HEK293 (cell line): Measurements from ENCODE around the gene NCAPG.

Experiments
- CTCF ChIA-PET: fragments of 350-600 bp; formaldehyde crosslinking; extraction: SDS; loops from one replicate; lab custom pipeline; 2021; ENCODE audit warnings: antibody characterized with exemption; lab: Yijun Ruan, JAX
- POLR2A ChIA-PET: fragments of 300-600 bp; formaldehyde crosslinking; extraction: SDS; loops from one replicate; lab custom pipeline; 2020; ENCODE audit warnings: antibody characterized with exemption, inconsistent platforms; lab: Yijun Ruan, JAX
- H3K27ac ChIP-seq: fragments of 200-500 bp; sonication (Bioruptor generic); 2 replicates; pipeline ENCODE4 v1.5.1; 2014; ENCODE audit warnings: low read depth, low read length, control low read depth, inconsistent platforms; ENCODE audit errors: extremely low read depth
- H3K36me3 ChIP-seq, 2 experiments: fragments of 200-500 bp in 1 of 2; sonication (Bioruptor generic) in 1 of 2; 1 replicate in 1 of 2; 2 replicates in 1 of 2; pipeline ENCODE4 v1.5.1; 2014 to 2017; ENCODE audit warnings: inconsistent platforms in 2 of 2, low read length in 2 of 2; ENCODE audit not compliant: control insufficient read depth in 2 of 2, insufficient read depth in 1 of 2
- H3K4me1 ChIP-seq: fragments of 200-500 bp; sonication (Bioruptor generic); 2 replicates; pipeline ENCODE4 v1.5.1; 2014; ENCODE audit warnings: mild to moderate bottlenecking, low read length, inconsistent platforms; ENCODE audit not compliant: control insufficient read depth, insufficient read depth
- H3K4me3 ChIP-seq: 2 replicates; pipeline ENCODE4 v1.5.1; 2011; ENCODE audit warnings: low read depth, mild to moderate bottlenecking, control low read depth, low read length, moderate library complexity
- H3K9me3 ChIP-seq: fragments of 200-500 bp; sonication (Bioruptor generic); 2 replicates; pipeline ENCODE4 v1.5.1; 2014; ENCODE audit warnings: low read depth, low read length, inconsistent platforms; ENCODE audit not compliant: control insufficient read depth, insufficient read depth
- EGR2 ChIP-seq: fragments of 450-650 bp; formaldehyde crosslinking; IDR thresholded peaks from 2 replicates; pipeline ENCODE4 v1.5.1; 2016; ENCODE audit warnings: low read depth, missing biosample characterization, missing genetic modification characterization
- HOXC10 ChIP-seq: sonication (generic); formaldehyde crosslinking; IDR thresholded peaks from 2 replicates; pipeline ENCODE4 v1.8.1; 2023; ENCODE audit warnings: mild to moderate bottlenecking, missing genetic modification reagents
- KLF1 ChIP-seq: fragments of 450-650 bp; formaldehyde crosslinking; IDR thresholded peaks from 2 replicates; pipeline ENCODE4 v1.5.1; 2016; ENCODE audit warnings: missing biosample characterization, missing genetic modification characterization
- KLF16 ChIP-seq: fragments of 450-650 bp; formaldehyde crosslinking; IDR thresholded peaks from 2 replicates; pipeline ENCODE4 v1.5.1; 2017; ENCODE audit warnings: missing biosample characterization, missing genetic modification characterization
- YY1 ChIP-seq: fragments of 450-650 bp; formaldehyde crosslinking; IDR thresholded peaks from 2 replicates; pipeline ENCODE4 v1.5.1; 2018; ENCODE audit warnings: missing biosample characterization, missing genetic modification characterization
- ZBTB17 ChIP-seq: fragments of 450-650 bp; formaldehyde crosslinking; IDR thresholded peaks from 2 replicates; pipeline ENCODE4 v1.5.1; 2016; ENCODE audit warnings: missing biosample characterization, missing genetic modification characterization
- ZNF19 ChIP-seq: fragments of 450-650 bp; formaldehyde crosslinking; IDR thresholded peaks from 2 replicates; pipeline ENCODE4; 2016; ENCODE audit warnings: missing biosample characterization, missing genetic modification characterization, low read depth
- ZNF239 ChIP-seq: fragments of 450-650 bp; formaldehyde crosslinking; IDR thresholded peaks from 2 replicates; pipeline ENCODE4 v1.5.1; 2016; ENCODE audit warnings: missing biosample characterization, missing genetic modification characterization
- ZNF350 ChIP-seq: fragments of 450-650 bp; formaldehyde crosslinking; IDR thresholded peaks from 2 replicates; pipeline ENCODE4 v1.5.0; 2017; ENCODE audit warnings: missing biosample characterization, mild to moderate bottlenecking, missing genetic modification characterization
- ZNF354C ChIP-seq: fragments of 450-650 bp; formaldehyde crosslinking; IDR thresholded peaks from 2 replicates; pipeline ENCODE4 v1.5.1; 2016; ENCODE audit warnings: missing biosample characterization, missing genetic modification characterization, low read depth, borderline replicate concordance
- ZNF48 ChIP-seq: fragments of 450-650 bp; formaldehyde crosslinking; IDR thresholded peaks from 2 replicates; pipeline ENCODE4 v1.5.1; 2016; ENCODE audit warnings: missing biosample characterization, missing genetic modification characterization
- ZNF549 ChIP-seq: fragments of 450-650 bp; IDR thresholded peaks from 2 replicates; pipeline ENCODE4 v1.5.1; 2018; ENCODE audit warnings: missing biosample characterization, missing genetic modification characterization, mild to moderate bottlenecking, inconsistent platforms, moderate library complexity
- ZNF623 ChIP-seq: fragments of 450-650 bp; formaldehyde crosslinking; IDR thresholded peaks from 2 replicates; pipeline ENCODE4 v1.5.1; 2016; ENCODE audit warnings: missing biosample characterization, missing genetic modification characterization
- ZNF626 ChIP-seq: fragments of 450-650 bp; sonication (Bioruptor Pico); formaldehyde crosslinking; IDR thresholded peaks from 2 replicates; pipeline ENCODE4 v1.5.1; 2018; ENCODE audit warnings: missing biosample characterization, missing genetic modification characterization, inconsistent platforms
- ZNF664 ChIP-seq: fragments of 450-650 bp; formaldehyde crosslinking; IDR thresholded peaks from 2 replicates; pipeline ENCODE4 v1.5.1; 2016; ENCODE audit warnings: missing biosample characterization, missing genetic modification characterization
- ZNF670 ChIP-seq: fragments of 450-650 bp; formaldehyde crosslinking; IDR thresholded peaks from 2 replicates; pipeline ENCODE4 v1.5.1; 2016; ENCODE audit warnings: missing biosample characterization, missing genetic modification characterization, low read depth
- ZNF707 ChIP-seq: fragments of 450-650 bp; formaldehyde crosslinking; IDR thresholded peaks from 2 replicates; pipeline ENCODE4 v1.5.1; 2016; ENCODE audit warnings: missing biosample characterization, missing genetic modification characterization
- ZNF830 ChIP-seq: fragments of 450-650 bp; IDR thresholded peaks from 2 replicates; pipeline ENCODE4 v1.5.0; 2018; ENCODE audit warnings: missing biosample characterization, missing genetic modification characterization, low read depth, mild to moderate bottlenecking, moderate library complexity
- TF ChIP-seq, protein P1 (sequence below): fragments of 450-650 bp; formaldehyde crosslinking; IDR thresholded peaks from 2 replicates; pipeline ENCODE4 v1.5.1; 2016; ENCODE audit warnings: missing biosample characterization, missing genetic modification characterization
- TF ChIP-seq, protein P2 (sequence below): fragments of 450-650 bp; formaldehyde crosslinking; conservative IDR thresholded peaks from 2 replicates; pipeline ENCODE4 v1.5.1; 2016; ENCODE audit warnings: low read depth, missing biosample characterization, missing genetic modification characterization
- TF ChIP-seq, protein P3 (sequence below): fragments of 450-650 bp; formaldehyde crosslinking; IDR thresholded peaks from 2 replicates; pipeline ENCODE4 v1.5.1; 2016; ENCODE audit warnings: missing biosample characterization, missing genetic modification characterization
- TF ChIP-seq, protein P4 (sequence below): fragments of 450-650 bp; formaldehyde crosslinking; IDR thresholded peaks from 2 replicates; pipeline ENCODE4 v1.5.1; 2016; ENCODE audit warnings: missing biosample characterization, missing genetic modification characterization

The NCAPG gene

DNA sequence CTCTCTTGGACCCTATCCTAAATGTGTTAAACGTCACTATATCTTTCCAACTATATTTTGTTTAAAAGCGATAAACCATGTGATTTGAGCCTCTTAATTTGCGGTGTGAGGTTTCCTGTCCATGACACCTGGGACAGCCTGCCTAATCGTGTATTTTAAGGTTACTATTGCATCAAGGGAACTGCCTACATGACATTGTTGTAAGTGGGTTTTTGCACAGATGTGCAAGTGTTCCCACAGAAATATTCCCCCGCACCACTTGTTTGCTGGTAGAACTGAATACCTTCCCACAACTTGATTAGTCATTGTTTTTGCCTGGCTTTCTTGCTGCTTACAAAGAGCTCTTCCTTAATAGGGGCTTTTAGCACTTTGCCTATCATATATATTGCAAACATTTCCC is 24.2 kb upstream of the NCAPG start:
- ChIA-PET CTCF (interaction anchor here (1.0 kb wide), 1 partner anchor 143 kb away, joined by 3 read pairs; no protein-coding TSS in a partner anchor), POLR2A (no interaction called here)
- H3K4me3 ChIP-seq = no peak overlapping the region
- no peaks in the 10 kb centered on the region; a peak in 1 of 3 replicates for H3K36me3 ChIP-seq
- H3K4me1 ChIP-seq = no peaks in the 10 kb centered on the region
- H3K27ac ChIP-seq = no peak overlapping the region
- TF ChIP-seq EGR2 = 0 out of 2 replicates have a peak, but pooled peaks have one; percentile 7
- TF ChIP-seq ZNF354C (tag by site-specific recombination) = no peak
- no peaks in the 10 kb centered on the region for H3K9me3 ChIP-seq

DNA sequence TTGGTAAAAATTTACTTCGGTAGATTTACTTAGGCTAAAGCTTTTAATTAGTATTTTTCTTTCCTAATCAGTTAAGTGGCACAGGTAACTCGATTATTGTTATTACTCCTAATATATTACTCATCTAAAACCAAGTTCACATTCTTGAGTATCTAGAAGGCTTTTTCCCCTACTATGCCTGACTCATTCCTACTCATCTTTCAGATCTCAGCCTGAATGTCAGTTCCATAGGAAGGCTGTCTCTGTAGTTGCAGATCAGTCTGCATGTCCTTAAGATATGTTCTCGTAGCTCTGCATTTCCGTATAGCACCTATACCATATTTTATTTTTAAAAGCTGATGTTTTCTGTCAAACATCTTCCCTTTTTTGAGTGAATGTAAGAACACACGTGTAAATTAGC is 23.5 kb upstream of the NCAPG start:
- no peak overlapping the region for H3K27ac ChIP-seq
- TF ChIP-seq, protein P1, sequence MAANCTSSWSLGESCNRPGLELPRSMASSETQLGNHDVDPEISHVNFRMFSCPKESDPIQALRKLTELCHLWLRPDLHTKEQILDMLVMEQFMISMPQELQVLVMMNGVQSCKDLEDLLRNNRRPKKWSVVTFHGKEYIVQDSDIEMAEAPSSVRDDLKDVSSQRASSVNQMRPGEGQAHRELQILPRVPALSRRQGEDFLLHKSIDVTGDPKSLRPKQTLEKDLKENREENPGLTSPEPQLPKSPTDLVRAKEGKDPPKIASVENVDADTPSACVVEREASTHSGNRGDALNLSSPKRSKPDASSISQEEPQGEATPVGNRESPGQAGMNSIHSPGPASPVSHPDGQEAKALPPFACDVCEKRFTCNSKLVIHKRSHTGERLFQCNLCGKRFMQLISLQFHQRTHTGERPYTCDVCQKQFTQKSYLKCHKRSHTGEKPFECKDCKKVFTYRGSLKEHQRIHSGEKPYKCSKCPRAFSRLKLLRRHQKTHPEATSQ (tag by site-specific recombination) = no peak
- TF ChIP-seq KLF1 (tag by site-specific recombination) (no peak), KLF16 (tag by site-specific recombination) (no peak), ZNF549 (no peak), ZNF830 (tag by site-specific recombination) (no peak), ZNF707 (tag by site-specific recombination) (no peak), ZBTB17 (no peak), ZNF239 (no peak)
- no peaks in the 10 kb centered on the region; a peak in 1 of 3 replicates for H3K36me3 ChIP-seq
- no peaks in the 10 kb centered on the region for H3K9me3 ChIP-seq
- CTCF ChIA-PET = interaction anchor here (0.6 to 1.0 kb wide), 2 partner anchors 144 to 804 kb away, joined by 3 read pairs; no protein-coding TSS in a partner anchor
- no peaks in the 10 kb centered on the region for H3K4me1 ChIP-seq
- H3K4me3 ChIP-seq = no peak overlapping the region
- POLR2A ChIA-PET = interaction anchor here (0.8 kb wide), 1 partner anchor 9 kb away, joined by 3 read pairs; no protein-coding TSS in a partner anchor

DNA sequence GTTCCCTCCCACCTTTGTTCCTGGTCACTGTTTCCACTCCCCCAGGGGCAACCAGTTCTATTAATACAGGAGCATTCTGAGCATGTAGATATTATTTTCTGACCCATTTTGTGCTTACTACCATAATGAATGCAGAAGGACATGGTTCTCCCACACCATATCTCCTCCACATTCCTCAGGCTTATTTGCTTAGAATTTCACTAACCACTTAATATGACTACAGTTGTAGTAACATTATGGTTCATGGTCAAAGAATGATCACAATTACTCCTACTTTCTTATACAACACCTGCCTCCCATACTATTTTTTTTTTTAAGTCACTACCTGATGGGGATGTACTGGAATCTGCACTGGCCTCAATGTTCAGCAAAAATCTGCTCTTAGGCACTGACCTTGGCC is 21.8 kb upstream of the NCAPG start:
- CTCF ChIA-PET = interaction anchor here (1.8 kb wide), 1 partner anchor 19 kb away, joined by 6 read pairs; no protein-coding TSS in a partner anchor
- Histone ChIP-seq H3K4me1 (no peaks in the 10 kb centered on the region), H3K36me3 (peaks cover 0 to 5% of the 10 kb centered on the region in 2 experiments; a peak in 1 of 3 replicates), H3K4me3 (no peak overlapping the region), H3K27ac (no peak overlapping the region), H3K9me3 (no peaks in the 10 kb centered on the region)
- POLR2A ChIA-PET = no interaction called here
- TF ChIP-seq ZNF350 (no peak), ZNF670 (tag by site-specific recombination) (no peak), ZNF664 (tag by site-specific recombination) (no peak), ZNF19 (tag by site-specific recombination) (no peak), ZBTB17 (no peak), HOXC10 (CRISPR knock-in tag) (no peak), KLF16 (tag by site-specific recombination) (no peak), YY1 (tag by site-specific recombination) (no peak), ZNF48 (tag by site-specific recombination) (no peak), ZNF623 (tag by site-specific recombination) (no peak), ZNF626 (tag by site-specific recombination) (no peak), ZNF830 (tag by site-specific recombination) (no peak)
- TF ChIP-seq, protein P2, sequence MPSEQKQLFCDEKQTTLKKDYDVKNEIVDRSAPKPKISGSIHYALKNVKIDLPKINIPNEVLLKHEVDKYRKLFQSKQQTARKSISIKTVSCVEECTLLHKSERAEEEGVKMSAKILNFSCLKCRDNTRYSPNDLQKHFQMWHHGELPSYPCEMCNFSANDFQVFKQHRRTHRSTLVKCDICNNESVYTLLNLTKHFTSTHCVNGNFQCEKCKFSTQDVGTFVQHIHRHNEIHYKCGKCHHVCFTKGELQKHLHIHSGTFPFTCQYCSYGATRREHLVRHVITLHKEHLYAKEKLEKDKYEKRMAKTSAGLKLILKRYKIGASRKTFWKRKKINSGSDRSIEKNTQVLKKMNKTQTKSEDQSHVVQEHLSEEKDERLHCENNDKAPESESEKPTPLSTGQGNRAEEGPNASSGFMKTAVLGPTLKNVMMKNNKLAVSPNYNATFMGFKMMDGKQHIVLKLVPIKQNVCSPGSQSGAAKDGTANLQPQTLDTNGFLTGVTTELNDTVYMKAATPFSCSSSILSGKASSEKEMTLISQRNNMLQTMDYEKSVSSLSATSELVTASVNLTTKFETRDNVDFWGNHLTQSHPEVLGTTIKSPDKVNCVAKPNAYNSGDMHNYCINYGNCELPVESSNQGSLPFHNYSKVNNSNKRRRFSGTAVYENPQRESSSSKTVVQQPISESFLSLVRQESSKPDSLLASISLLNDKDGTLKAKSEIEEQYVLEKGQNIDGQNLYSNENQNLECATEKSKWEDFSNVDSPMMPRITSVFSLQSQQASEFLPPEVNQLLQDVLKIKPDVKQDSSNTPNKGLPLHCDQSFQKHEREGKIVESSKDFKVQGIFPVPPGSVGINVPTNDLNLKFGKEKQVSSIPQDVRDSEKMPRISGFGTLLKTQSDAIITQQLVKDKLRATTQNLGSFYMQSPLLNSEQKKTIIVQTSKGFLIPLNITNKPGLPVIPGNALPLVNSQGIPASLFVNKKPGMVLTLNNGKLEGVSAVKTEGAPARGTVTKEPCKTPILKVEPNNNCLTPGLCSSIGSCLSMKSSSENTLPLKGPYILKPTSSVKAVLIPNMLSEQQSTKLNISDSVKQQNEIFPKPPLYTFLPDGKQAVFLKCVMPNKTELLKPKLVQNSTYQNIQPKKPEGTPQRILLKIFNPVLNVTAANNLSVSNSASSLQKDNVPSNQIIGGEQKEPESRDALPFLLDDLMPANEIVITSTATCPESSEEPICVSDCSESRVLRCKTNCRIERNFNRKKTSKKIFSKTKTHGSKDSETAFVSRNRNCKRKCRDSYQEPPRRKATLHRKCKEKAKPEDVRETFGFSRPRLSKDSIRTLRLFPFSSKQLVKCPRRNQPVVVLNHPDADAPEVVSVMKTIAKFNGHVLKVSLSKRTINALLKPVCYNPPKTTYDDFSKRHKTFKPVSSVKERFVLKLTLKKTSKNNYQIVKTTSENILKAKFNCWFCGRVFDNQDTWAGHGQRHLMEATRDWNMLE (tag by site-specific recombination) = no peak
- TF ChIP-seq, protein P3, sequence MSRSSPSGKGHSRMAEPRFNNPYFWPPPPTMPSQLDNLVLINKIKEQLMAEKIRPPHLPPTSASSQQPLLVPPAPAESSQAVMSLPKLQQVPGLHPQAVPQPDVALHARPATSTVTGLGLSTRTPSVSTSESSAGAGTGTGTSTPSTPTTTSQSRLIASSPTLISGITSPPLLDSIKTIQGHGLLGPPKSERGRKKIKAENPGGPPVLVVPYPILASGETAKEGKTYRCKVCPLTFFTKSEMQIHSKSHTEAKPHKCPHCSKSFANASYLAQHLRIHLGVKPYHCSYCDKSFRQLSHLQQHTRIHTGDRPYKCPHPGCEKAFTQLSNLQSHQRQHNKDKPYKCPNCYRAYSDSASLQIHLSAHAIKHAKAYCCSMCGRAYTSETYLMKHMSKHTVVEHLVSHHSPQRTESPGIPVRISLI (tag by site-specific recombination) = no peak
- TF ChIP-seq, protein P4, sequence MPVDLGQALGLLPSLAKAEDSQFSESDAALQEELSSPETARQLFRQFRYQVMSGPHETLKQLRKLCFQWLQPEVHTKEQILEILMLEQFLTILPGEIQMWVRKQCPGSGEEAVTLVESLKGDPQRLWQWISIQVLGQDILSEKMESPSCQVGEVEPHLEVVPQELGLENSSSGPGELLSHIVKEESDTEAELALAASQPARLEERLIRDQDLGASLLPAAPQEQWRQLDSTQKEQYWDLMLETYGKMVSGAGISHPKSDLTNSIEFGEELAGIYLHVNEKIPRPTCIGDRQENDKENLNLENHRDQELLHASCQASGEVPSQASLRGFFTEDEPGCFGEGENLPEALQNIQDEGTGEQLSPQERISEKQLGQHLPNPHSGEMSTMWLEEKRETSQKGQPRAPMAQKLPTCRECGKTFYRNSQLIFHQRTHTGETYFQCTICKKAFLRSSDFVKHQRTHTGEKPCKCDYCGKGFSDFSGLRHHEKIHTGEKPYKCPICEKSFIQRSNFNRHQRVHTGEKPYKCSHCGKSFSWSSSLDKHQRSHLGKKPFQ (tag by site-specific recombination) = no peak
